GM12878 (cell line): Measurements from ENCODE around the gene POU4F2.

Experiments used
- BHLHE40 ChIP-seq, 2 experiments: fragments of 450-650 bp in 1 of 2; IDR thresholded peaks; 2 replicates each; pipeline ENCODE4 v1.6.1; 2011 to 2017; ENCODE audit warnings: low read depth in 2 of 2, borderline replicate concordance in 1 of 2, improper control_type of control experiment in 1 of 2, low read length in 1 of 2, mild to moderate bottlenecking in 1 of 2
- MEF2B ChIP-seq: fragments of 450-650 bp; IDR thresholded peaks from 2 replicates; pipeline ENCODE4 v1.6.1; 2018; ENCODE audit warnings: mild to moderate bottlenecking, moderate library complexity; ENCODE audit not compliant: partially characterized antibody, poor library complexity, severe bottlenecking
- POLR2A ChIP-seq: IDR thresholded peaks from 2 replicates; pipeline ENCODE4 v1.6.1; 2011; ENCODE audit warnings: low read depth, mild to moderate bottlenecking, low read length
- TCF7 ChIP-seq: IDR thresholded peaks from 2 replicates; pipeline ENCODE4 v1.6.1; 2014; ENCODE audit warnings: antibody characterized with exemption, borderline replicate concordance
- ZNF274 ChIP-seq: IDR thresholded peaks from one replicate; pipeline ENCODE4 v1.8.0; 2011; ENCODE audit not compliant: insufficient read length, insufficient read depth
- TF ChIP-seq, protein P1 (sequence below): fragments of 450-650 bp; IDR thresholded peaks from 2 replicates; pipeline ENCODE4 v1.6.1; 2016; ENCODE audit warnings: mild to moderate bottlenecking
- TF ChIP-seq, protein P2 (sequence below): IDR thresholded peaks from 2 replicates; pipeline ENCODE4 v1.6.1; 2011; ENCODE audit warnings: low read depth, mild to moderate bottlenecking, low read length, moderate library complexity, borderline replicate concordance; ENCODE audit errors: extremely low read depth
- TF ChIP-seq, protein P3 (sequence below), 3 experiments: IDR thresholded peaks in 2 of 3; conservative IDR thresholded peaks in 1 of 3; 2 replicates each; pipeline ENCODE4 v1.5.1; 2011; ENCODE audit warnings: low read depth in 3 of 3, low read length in 3 of 3, mild to moderate bottlenecking in 3 of 3, control low read depth in 2 of 3, moderate library complexity in 2 of 3, inconsistent platforms in 1 of 3, mixed read lengths in 1 of 3; ENCODE audit not compliant: control insufficient read depth in 2 of 3, insufficient read depth in 1 of 3; ENCODE audit errors: extremely low read depth in 1 of 3
- TF ChIP-seq, protein P4 (sequence below): fragments of 450-650 bp; IDR thresholded peaks from 2 replicates; pipeline ENCODE4 v1.6.1; 2017; ENCODE audit warnings: mild to moderate bottlenecking, low read depth, inconsistent platforms; ENCODE audit not compliant: poor library complexity, severe bottlenecking

DNA sequence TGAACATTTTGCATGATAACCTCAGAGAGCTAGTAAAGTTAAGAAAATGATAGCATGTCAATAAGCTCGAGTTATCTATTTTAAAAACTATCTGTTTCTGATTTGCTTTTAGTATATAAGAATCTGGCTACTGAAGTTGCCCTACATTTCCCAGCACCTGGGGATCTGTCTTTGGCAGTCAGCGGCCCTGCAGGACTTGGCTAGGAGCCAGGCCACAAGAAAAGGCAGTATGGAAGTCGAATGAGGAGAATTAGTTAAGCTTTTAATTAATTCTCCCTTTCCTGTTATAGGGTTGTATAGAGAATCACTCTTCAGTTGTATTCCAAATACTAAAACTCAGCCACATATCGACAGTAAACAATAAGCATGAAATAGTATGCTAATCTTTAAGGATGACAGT lies 22.7 kb downstream of the POU4F2 start:
- TF ChIP-seq, protein P1, sequence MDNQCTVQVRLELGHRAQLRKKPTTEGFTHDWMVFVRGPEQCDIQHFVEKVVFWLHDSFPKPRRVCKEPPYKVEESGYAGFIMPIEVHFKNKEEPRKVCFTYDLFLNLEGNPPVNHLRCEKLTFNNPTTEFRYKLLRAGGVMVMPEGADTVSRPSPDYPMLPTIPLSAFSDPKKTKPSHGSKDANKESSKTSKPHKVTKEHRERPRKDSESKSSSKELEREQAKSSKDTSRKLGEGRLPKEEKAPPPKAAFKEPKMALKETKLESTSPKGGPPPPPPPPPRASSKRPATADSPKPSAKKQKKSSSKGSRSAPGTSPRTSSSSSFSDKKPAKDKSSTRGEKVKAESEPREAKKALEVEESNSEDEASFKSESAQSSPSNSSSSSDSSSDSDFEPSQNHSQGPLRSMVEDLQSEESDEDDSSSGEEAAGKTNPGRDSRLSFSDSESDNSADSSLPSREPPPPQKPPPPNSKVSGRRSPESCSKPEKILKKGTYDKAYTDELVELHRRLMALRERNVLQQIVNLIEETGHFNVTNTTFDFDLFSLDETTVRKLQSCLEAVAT, result no peak
- TF ChIP-seq TCF7 (no peak), MEF2B (no peak), BHLHE40 (IDR thresholded peaks at IDR 0.05; ENCODE audit: borderline replicate concordance in 1 of 2, low read depth in 2 of 2, low read length in 1 of 2) (no peak), ZNF274 (no peak), POLR2A (no peak)
- TF ChIP-seq, protein P2, sequence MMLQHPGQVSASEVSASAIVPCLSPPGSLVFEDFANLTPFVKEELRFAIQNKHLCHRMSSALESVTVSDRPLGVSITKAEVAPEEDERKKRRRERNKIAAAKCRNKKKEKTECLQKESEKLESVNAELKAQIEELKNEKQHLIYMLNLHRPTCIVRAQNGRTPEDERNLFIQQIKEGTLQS, result no peak
- TF ChIP-seq, protein P3, sequence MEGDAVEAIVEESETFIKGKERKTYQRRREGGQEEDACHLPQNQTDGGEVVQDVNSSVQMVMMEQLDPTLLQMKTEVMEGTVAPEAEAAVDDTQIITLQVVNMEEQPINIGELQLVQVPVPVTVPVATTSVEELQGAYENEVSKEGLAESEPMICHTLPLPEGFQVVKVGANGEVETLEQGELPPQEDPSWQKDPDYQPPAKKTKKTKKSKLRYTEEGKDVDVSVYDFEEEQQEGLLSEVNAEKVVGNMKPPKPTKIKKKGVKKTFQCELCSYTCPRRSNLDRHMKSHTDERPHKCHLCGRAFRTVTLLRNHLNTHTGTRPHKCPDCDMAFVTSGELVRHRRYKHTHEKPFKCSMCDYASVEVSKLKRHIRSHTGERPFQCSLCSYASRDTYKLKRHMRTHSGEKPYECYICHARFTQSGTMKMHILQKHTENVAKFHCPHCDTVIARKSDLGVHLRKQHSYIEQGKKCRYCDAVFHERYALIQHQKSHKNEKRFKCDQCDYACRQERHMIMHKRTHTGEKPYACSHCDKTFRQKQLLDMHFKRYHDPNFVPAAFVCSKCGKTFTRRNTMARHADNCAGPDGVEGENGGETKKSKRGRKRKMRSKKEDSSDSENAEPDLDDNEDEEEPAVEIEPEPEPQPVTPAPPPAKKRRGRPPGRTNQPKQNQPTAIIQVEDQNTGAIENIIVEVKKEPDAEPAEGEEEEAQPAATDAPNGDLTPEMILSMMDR (IDR thresholded peaks at IDR 0.05 in 2 of 3, conservative IDR thresholded peaks at IDR 0.05 in 1 of 3; ENCODE audit: control insufficient read depth in 2 of 3, extremely low read depth in 1 of 3, insufficient read depth in 1 of 3, low read depth in 3 of 3, low read length in 3 of 3), result no peak
- TF ChIP-seq, protein P4, sequence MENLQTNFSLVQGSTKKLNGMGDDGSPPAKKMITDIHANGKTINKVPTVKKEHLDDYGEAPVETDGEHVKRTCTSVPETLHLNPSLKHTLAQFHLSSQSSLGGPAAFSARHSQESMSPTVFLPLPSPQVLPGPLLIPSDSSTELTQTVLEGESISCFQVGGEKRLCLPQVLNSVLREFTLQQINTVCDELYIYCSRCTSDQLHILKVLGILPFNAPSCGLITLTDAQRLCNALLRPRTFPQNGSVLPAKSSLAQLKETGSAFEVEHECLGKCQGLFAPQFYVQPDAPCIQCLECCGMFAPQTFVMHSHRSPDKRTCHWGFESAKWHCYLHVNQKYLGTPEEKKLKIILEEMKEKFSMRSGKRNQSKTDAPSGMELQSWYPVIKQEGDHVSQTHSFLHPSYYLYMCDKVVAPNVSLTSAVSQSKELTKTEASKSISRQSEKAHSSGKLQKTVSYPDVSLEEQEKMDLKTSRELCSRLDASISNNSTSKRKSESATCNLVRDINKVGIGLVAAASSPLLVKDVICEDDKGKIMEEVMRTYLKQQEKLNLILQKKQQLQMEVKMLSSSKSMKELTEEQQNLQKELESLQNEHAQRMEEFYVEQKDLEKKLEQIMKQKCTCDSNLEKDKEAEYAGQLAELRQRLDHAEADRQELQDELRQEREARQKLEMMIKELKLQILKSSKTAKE, result no peak
